Activated naive CD8-positive, alpha-beta T cell treated with anti-CD3 and anti-CD28 coated beads, Interleukin-2, amount 50 U/mL, for 24 hours (primary cell): Measurements from ENCODE around the gene KIF1B.
"Not testable (repeated sequence)": the region's sequence is repeated elsewhere in the genome, so short reads cannot be mapped to it uniquely, and the experiment has no call there.

Experiments
- ATAC-seq: fragments of 150-1000 bp; cut with Tn5 transposase; one replicate; pipeline ENCODE4 v1.10.0; 2021
- DNase-seq: peaks from one replicate; pipeline ENCODE4 v3.0.0; 2021
- H3K27ac Mint-ChIP-seq: one replicate; pipeline ENCODE4 v1.8.0; 2021; ENCODE audit warnings: mild to moderate bottlenecking, mixed read lengths
- H3K27me3 Mint-ChIP-seq: one replicate; pipeline ENCODE4 v1.8.0; 2021; ENCODE audit warnings: mixed read lengths
- H3K36me3 Mint-ChIP-seq: one replicate; pipeline ENCODE4 v1.8.0; 2021; ENCODE audit warnings: low read depth, mixed read lengths
- H3K4me1 Mint-ChIP-seq: one replicate; pipeline ENCODE4 v1.8.0; 2021; ENCODE audit warnings: mixed read lengths
- H3K4me3 Mint-ChIP-seq: one replicate; pipeline ENCODE4 v1.8.0; 2021; ENCODE audit warnings: mild to moderate bottlenecking, moderate library complexity, mixed read lengths
- H3K9me3 Mint-ChIP-seq: one replicate; pipeline ENCODE4 v1.8.0; 2021; ENCODE audit warnings: mixed read lengths

The KIF1B gene

GRCh38 chr1:10338611-10339010 is 128.2 kb downstream of the KIF1B start:
- H3K4me1 Mint-ChIP-seq = no peaks in the 10 kb centered on the region
- no peak overlapping the region for H3K27ac Mint-ChIP-seq
- H3K9me3 Mint-ChIP-seq = no peaks in the 10 kb centered on the region
- ATAC-seq (no peak), DNase-seq (no peak)
- no peak overlapping the region for H3K4me3 Mint-ChIP-seq
- H3K36me3 Mint-ChIP-seq = peaks cover 6% of the 10 kb centered on the region
- no peaks in the 10 kb centered on the region for H3K27me3 Mint-ChIP-seq

- peaks cover 6% of the 10 kb centered on the region for H3K36me3 Mint-ChIP-seq
These were observed 128.7 kb downstream of the KIF1B start for GRCh38 chr1:10339036-10339567.

DNA sequence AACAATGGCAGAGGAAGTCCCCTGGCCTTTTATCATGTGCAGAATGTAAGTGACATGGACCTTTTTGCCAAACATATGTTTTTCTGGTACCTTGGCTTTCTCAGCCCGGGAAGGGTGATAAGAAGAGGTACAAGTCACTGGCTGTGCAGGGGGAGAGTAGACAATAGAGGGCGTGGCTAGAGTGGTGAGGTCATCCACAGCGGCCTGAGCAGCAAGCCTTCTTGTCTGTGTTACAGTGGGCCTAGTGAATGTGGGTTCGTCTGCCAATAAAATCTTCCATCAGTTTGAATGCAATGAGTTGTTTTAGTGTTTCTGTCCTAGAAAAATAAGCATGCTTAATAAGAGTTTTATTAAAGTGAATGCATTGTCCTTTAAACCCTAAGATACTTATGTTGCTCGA is 129.4 kb downstream of the KIF1B start:
- Mint-ChIP-seq H3K27me3 (no peaks in the 10 kb centered on the region), H3K27ac (no peak overlapping the region), H3K4me1 (no peaks in the 10 kb centered on the region), H3K4me3 (no peak overlapping the region), H3K9me3 (no peaks in the 10 kb centered on the region), H3K36me3 (peaks cover 6% of the 10 kb centered on the region)
- DNase-seq (no peak), ATAC-seq (no peak)

More at GRCh38 chr1:10339036-10339567, 128.7 kb downstream of the KIF1B start:
- no peaks in the 10 kb centered on the region for H3K9me3 Mint-ChIP-seq
- no peak overlapping the region for H3K4me3 Mint-ChIP-seq
- H3K4me1 Mint-ChIP-seq = no peaks in the 10 kb centered on the region
- no peak for ATAC-seq
- no peak overlapping the region for H3K27ac Mint-ChIP-seq
- no peak for DNase-seq
- no peaks in the 10 kb centered on the region for H3K27me3 Mint-ChIP-seq

GRCh38 chr1:10340930-10341590 is 130.7 kb downstream of the KIF1B start:
- no peak for ATAC-seq
- H3K4me1 Mint-ChIP-seq = no peaks in the 10 kb centered on the region
- no peak overlapping the region for H3K4me3 Mint-ChIP-seq
- no peak for DNase-seq
- H3K36me3 Mint-ChIP-seq = peaks cover 6% of the 10 kb centered on the region
- H3K27me3 Mint-ChIP-seq = no peaks in the 10 kb centered on the region
- no peaks in the 10 kb centered on the region for H3K9me3 Mint-ChIP-seq
- no peak overlapping the region for H3K27ac Mint-ChIP-seq

DNA sequence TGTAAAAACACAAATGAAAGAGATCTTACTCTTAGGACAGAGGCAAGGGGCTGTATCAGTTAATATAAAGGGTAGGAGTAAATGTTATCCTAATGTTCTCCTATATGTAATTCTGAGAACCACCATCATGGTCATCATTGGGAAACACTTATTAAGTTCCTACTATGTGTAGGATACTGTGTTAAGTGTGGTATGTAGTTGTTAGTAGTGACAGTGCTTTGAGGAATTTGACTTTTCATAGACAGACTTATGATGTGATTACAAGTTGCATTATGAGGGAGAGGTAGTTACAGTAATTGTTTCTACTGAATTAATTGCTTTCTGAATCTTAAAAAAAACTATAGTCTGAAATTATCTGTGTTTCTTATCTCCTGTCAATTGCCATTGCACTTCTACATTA is 136.7 kb downstream of the KIF1B start:
- Mint-ChIP-seq H3K27me3 (no peaks in the 10 kb centered on the region), H3K36me3 (peaks cover 4% of the 10 kb centered on the region), H3K9me3 (no peaks in the 10 kb centered on the region), H3K27ac (no peak overlapping the region), H3K4me1 (peaks cover 7% of the 10 kb centered on the region), H3K4me3 (no peak overlapping the region)
- ATAC-seq (no peak), DNase-seq (no peak)

- H3K36me3 Mint-ChIP-seq = peaks cover 2% of the 10 kb centered on the region
- H3K27ac Mint-ChIP-seq = no peak overlapping the region
- H3K4me1 Mint-ChIP-seq = no peaks in the 10 kb centered on the region
- ATAC-seq (no peak), DNase-seq (no peak)
- H3K9me3 Mint-ChIP-seq = no peaks in the 10 kb centered on the region
- no peaks in the 10 kb centered on the region for H3K27me3 Mint-ChIP-seq
- no peak overlapping the region for H3K4me3 Mint-ChIP-seq
These were observed 142.9 kb downstream of the KIF1B start for GRCh38 chr1:10353282-10353681.

- H3K27me3 Mint-ChIP-seq = no peaks in the 10 kb centered on the region
- no peak overlapping the region for H3K27ac Mint-ChIP-seq
- ATAC-seq = no peak
- DNase-seq = no peak
- no peaks in the 10 kb centered on the region for H3K9me3 Mint-ChIP-seq
- no peaks in the 10 kb centered on the region for H3K36me3 Mint-ChIP-seq
- H3K4me1 Mint-ChIP-seq = no peaks in the 10 kb centered on the region
- no peak overlapping the region for H3K4me3 Mint-ChIP-seq
These were observed 143.3 kb downstream of the KIF1B start for GRCh38 chr1:10353693-10354092.

GRCh38 chr1:10360045-10360444 is 149.7 kb downstream of the KIF1B start:
- H3K4me1 Mint-ChIP-seq = no peaks in the 10 kb centered on the region
- DNase-seq = no peak
- H3K27me3 Mint-ChIP-seq = no peaks in the 10 kb centered on the region
- ATAC-seq = no peak
- no peaks in the 10 kb centered on the region for H3K9me3 Mint-ChIP-seq
- no peak overlapping the region for H3K4me3 Mint-ChIP-seq
- peaks cover 8% of the 10 kb centered on the region for H3K36me3 Mint-ChIP-seq
- H3K27ac Mint-ChIP-seq = no peak overlapping the region

DNA sequence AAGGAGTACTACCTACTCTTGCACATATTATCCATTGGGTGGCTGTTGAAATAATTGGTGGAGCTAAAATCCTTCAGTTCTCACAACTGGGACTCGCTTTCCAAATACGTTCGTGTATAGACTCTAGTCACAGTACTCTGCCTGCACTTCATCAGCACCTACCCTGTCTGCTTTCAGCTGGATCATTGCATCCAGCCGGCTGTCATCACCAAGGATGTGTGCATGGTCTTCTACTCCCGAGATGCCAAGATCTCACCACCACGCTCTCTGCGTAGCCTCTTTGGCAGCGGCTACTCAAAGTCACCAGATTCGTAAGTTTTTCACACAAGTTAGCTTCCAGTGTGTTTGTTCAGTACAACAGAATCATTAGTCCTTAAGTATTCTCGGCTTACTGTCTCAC is 151.1 kb downstream of the KIF1B start:
- H3K27ac Mint-ChIP-seq = no peak overlapping the region
- no peaks in the 10 kb centered on the region for H3K27me3 Mint-ChIP-seq

GRCh38 chr1:10368194-10368593 is 157.8 kb downstream of the KIF1B start:
- H3K9me3 Mint-ChIP-seq = no peaks in the 10 kb centered on the region
- no peak overlapping the region for H3K4me3 Mint-ChIP-seq
- DNase-seq = no peak
- no peak for ATAC-seq
- H3K27ac Mint-ChIP-seq = no peak overlapping the region
- H3K4me1 Mint-ChIP-seq = no peaks in the 10 kb centered on the region
- no peaks in the 10 kb centered on the region for H3K27me3 Mint-ChIP-seq
- H3K36me3 Mint-ChIP-seq = peaks cover 11% of the 10 kb centered on the region

More for the DNA sequence above, 151.1 kb downstream of the KIF1B start:
- Mint-ChIP-seq H3K4me3 (no peak overlapping the region), H3K36me3 (peaks cover 13% of the 10 kb centered on the region), H3K4me1 (no peaks in the 10 kb centered on the region), H3K9me3 (no peaks in the 10 kb centered on the region)
- no peak for DNase-seq
- ATAC-seq = no peak

- no peak overlapping the region for H3K27ac Mint-ChIP-seq
- no peak for DNase-seq
- H3K9me3 Mint-ChIP-seq = no peaks in the 10 kb centered on the region
- H3K36me3 Mint-ChIP-seq = no peaks in the 10 kb centered on the region
- no peaks in the 10 kb centered on the region for H3K4me1 Mint-ChIP-seq
- H3K4me3 Mint-ChIP-seq = no peak overlapping the region
- no peak for ATAC-seq
- H3K27me3 Mint-ChIP-seq = no peaks in the 10 kb centered on the region
These were observed 164.1 kb downstream of the KIF1B start for GRCh38 chr1:10374442-10374860.

GRCh38 chr1:10377365-10378029 is 167.1 kb downstream of the KIF1B start:
- ATAC-seq, H3K9me3 Mint-ChIP-seq, H3K4me1 Mint-ChIP-seq, H3K27me3 Mint-ChIP-seq, H3K36me3 Mint-ChIP-seq, H3K4me3 Mint-ChIP-seq, H3K27ac Mint-ChIP-seq: not testable (repeated sequence)
- peak; percentile 32 for DNase-seq

DNA sequence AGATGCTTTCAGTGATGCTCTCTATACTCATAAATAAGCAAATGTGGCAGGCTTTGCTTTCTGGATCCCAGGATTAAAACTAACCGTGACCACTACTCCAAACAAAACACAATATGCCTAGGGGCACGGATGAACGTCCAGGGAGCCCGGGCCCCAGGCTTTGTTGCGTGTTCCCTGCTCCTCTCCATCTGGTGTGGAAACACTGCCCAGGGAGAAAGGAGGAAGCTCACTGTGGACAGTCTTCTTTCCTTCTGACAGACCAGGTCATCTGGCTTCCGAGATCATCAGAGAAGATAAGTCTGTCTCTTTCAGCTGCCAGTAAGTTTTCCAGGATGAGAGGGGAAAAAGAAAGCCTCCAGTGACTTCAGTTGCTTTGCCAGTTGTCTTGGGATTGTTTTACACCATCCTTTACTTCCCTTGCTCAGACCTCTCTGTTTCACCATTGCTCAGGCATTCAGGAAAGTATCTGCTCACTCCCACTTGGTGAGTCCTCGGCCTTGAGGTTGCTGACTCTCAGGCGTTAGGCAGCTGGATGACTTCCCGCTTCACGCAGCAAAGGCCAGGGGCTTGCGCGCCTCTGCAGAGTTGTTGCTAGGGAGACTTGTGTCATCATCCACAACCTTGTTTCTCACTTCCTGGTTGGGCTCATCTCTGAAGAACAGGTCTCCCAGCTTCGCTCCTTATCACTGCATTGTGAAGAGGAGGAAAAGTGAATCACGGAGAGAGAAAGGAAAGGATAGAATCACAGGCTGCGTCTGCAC is 167.9 kb downstream of the KIF1B start:
- H3K36me3 Mint-ChIP-seq = no peaks in the 10 kb centered on the region
- H3K4me3 Mint-ChIP-seq = no peak overlapping the region
- H3K27ac Mint-ChIP-seq = no peak overlapping the region
- DNase-seq (no peak), ATAC-seq (no peak)
- no peaks in the 10 kb centered on the region for H3K4me1 Mint-ChIP-seq
- H3K9me3 Mint-ChIP-seq = no peaks in the 10 kb centered on the region
- no peaks in the 10 kb centered on the region for H3K27me3 Mint-ChIP-seq

GRCh38 chr1:10379101-10379620 is 168.8 kb downstream of the KIF1B start:
- H3K4me3 Mint-ChIP-seq = no peak overlapping the region
- no peak overlapping the region for H3K27ac Mint-ChIP-seq
- H3K27me3 Mint-ChIP-seq = no peaks in the 10 kb centered on the region
- H3K36me3 Mint-ChIP-seq = no peaks in the 10 kb centered on the region
- H3K4me1 Mint-ChIP-seq = no peaks in the 10 kb centered on the region
- no peaks in the 10 kb centered on the region for H3K9me3 Mint-ChIP-seq
- DNase-seq = no peak
- no peak for ATAC-seq

DNA sequence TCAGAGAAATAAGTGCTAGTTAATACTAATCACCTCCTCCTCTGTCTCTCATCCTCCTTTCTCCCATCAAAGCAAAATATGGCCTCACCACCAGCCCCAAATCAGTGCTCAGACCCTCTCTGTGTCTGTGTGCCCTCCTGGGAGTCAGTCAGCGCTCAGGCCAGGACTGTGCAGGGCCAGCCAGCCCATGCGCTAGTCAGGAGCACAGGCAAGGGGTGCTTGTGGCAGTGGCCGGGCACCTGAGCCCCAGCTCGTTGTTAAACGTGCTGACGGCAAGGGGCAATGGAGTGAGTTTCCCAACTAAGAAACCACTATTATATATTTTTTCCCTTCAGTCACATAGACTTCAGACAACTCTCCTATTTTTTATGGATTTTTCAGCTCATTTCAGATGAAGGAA is 169.3 kb downstream of the KIF1B start:
- no peak for DNase-seq
- no peak overlapping the region for H3K4me3 Mint-ChIP-seq
- H3K4me1 Mint-ChIP-seq = no peaks in the 10 kb centered on the region
- no peaks in the 10 kb centered on the region for H3K27me3 Mint-ChIP-seq
- no peaks in the 10 kb centered on the region for H3K36me3 Mint-ChIP-seq
- H3K27ac Mint-ChIP-seq = no peak overlapping the region
- no peaks in the 10 kb centered on the region for H3K9me3 Mint-ChIP-seq
- ATAC-seq = no peak
